HCT116 (cell line): ENCODE measurements around the gene RRAGD. TPM values are rescaled to one million over a fixed set of nuclear protein-coding genes. Genes with fewer than 3 reads are reported as not detected.
"Not testable (repeated sequence)": the region's sequence is repeated elsewhere in the genome, so short reads cannot be mapped to it uniquely, and the experiment has no call there.

Experiments
- ATAC-seq: fragments of 200-7000 bp; cut with Tn5 transposase; 2 replicates; pipeline ENCODE4 v1.9.1; 2020; ENCODE audit warnings: mild to moderate bottlenecking, moderate library complexity
- BruUV-seq: library from RNA; stranded (reverse); fragments of 400-500 nt; replicated peaks from 2 replicates; lab custom pipeline; 2021; lab: Mats Ljungman, UMichigan
- CTCF ChIA-PET: fragments of 300-600 bp; sonication (Branson Sonifier 250); formaldehyde crosslinking; loops from one replicate; lab custom pipeline; 2021; ENCODE audit warnings: antibody characterized with exemption; lab: Charles Lee
- POLR2A ChIA-PET: fragments of 300-600, 350-600 bp; sonication (Branson Sonifier 250); formaldehyde crosslinking; loops from one replicate; lab custom pipeline; 2021; ENCODE audit warnings: antibody characterized with exemption; lab: Charles Lee
- RAD21 ChIA-PET, 2 experiments: fragments of 300-600 bp; sonication (Branson Sonifier 250); formaldehyde crosslinking; loops; one replicate each; lab custom pipeline; 2023; ENCODE audit warnings: low total read pairs in 2 of 2; ENCODE audit not compliant: uncharacterized antibody in 2 of 2, unreplicated experiment in 2 of 2, low non-redundant PET in 1 of 2; lab: Charles Lee
- DNase-seq: peaks from one replicate; pipeline ENCODE4 v3.0.0-alpha.2; 2010; ENCODE audit warnings: low read depth, low spot score
- H2AFZ ChIP-seq: fragments of 200-600 bp; shearing (Covaris generic), sonication (generic); 2 replicates; pipeline ENCODE4 v1.6.1; 2017; ENCODE audit warnings: low read depth, mixed run types, mixed read lengths, antibody characterized with exemption, low read length; ENCODE audit not compliant: poor library complexity, severe bottlenecking
- H3K27ac ChIP-seq: 2 replicates; pipeline ENCODE4 v1.5.1; 2012; ENCODE audit warnings: low read depth, low read length
- H3K27me3 ChIP-seq: fragments of 200-600 bp; sonication (generic); 2 replicates; pipeline ENCODE4 v1.6.1; 2016; ENCODE audit warnings: mixed run types, low read length, mixed read lengths; ENCODE audit not compliant: insufficient read depth
- H3K36me3 ChIP-seq, 2 experiments: fragments of 200-500 bp in 1 of 2; fragments of 200-600 bp in 1 of 2; sonication (Bioruptor generic) in 1 of 2; sonication (generic) in 1 of 2; 2 replicates each; pipeline versions ENCODE4 v1.5.1 to v1.6.1; 2014 to 2016; ENCODE audit warnings: low read length in 2 of 2, inconsistent platforms in 1 of 2, mixed read lengths in 1 of 2, mixed run types in 1 of 2; ENCODE audit not compliant: insufficient read depth in 2 of 2, control insufficient read depth in 1 of 2
- H3K4me1 ChIP-seq, 2 experiments: fragments of 200-600 bp in 1 of 2; sonication (generic) in 1 of 2; 2 replicates each; pipeline versions ENCODE4 v1.5.1 to v1.6.1; 2012 to 2017; ENCODE audit warnings: low read length in 2 of 2, inconsistent platforms in 1 of 2, mild to moderate bottlenecking in 1 of 2, mixed read lengths in 1 of 2, mixed run types in 1 of 2, moderate library complexity in 1 of 2; ENCODE audit not compliant: insufficient read depth in 2 of 2, control insufficient read depth in 1 of 2
- H3K4me2 ChIP-seq: fragments of 200-600 bp; sonication (generic); 2 replicates; pipeline ENCODE4 v1.6.1; 2017; ENCODE audit warnings: mixed run types, low read length, mixed read lengths
- H3K4me3 ChIP-seq, 2 experiments: fragments of 200-600 bp in 1 of 2; sonication (generic) in 1 of 2; replicated peaks in 1 of 2; 2 replicates each; pipeline ENCODE4 v1.5.1; 2011 to 2016; ENCODE audit warnings: low read length in 2 of 2, control low read depth in 1 of 2, low read depth in 1 of 2, mild to moderate bottlenecking in 1 of 2, mixed read lengths in 1 of 2, mixed run types in 1 of 2
- H3K79me2 ChIP-seq: fragments of 200-600 bp; sonication (generic); 2 replicates; pipeline ENCODE4 v1.6.1; 2017; ENCODE audit warnings: mild to moderate bottlenecking, mixed run types, low read length, moderate library complexity, mixed read lengths; ENCODE audit not compliant: insufficient read depth
- H3K9ac ChIP-seq: fragments of 200-600 bp; sonication (generic); 2 replicates; pipeline ENCODE4 v1.6.1; 2016; ENCODE audit warnings: low read length, mixed read lengths
- H3K9me2 ChIP-seq: fragments of 200-600 bp; sonication (generic), shearing (Covaris generic); 2 replicates; pipeline ENCODE4 v1.6.1; 2017; ENCODE audit warnings: mixed run types, mild to moderate bottlenecking, moderate library complexity; ENCODE audit not compliant: insufficient read depth
- H3K9me3 ChIP-seq, 2 experiments: fragments of 200-500 bp in 1 of 2; fragments of 200-600 bp in 1 of 2; sonication (Bioruptor generic) in 1 of 2; sonication (generic) in 1 of 2; 2 replicates each; pipeline ENCODE4 v1.6.1; 2014 to 2017; ENCODE audit warnings: low read length in 2 of 2, mixed read lengths in 2 of 2, inconsistent platforms in 1 of 2, low read depth in 1 of 2, mild to moderate bottlenecking in 1 of 2, mixed run types in 1 of 2, moderate library complexity in 1 of 2; ENCODE audit not compliant: control insufficient read depth in 1 of 2, insufficient read depth in 1 of 2
- H4K20me1 ChIP-seq: fragments of 200-600 bp; sonication (generic), shearing (Covaris generic); 2 replicates; pipeline ENCODE4 v1.6.1; 2017; ENCODE audit warnings: mixed run types, mild to moderate bottlenecking, moderate library complexity; ENCODE audit not compliant: insufficient read depth
- CBX3 ChIP-seq: IDR thresholded peaks from 2 replicates; pipeline ENCODE4 v1.6.1; 2012; ENCODE audit warnings: low read depth
- CEBPB ChIP-seq: IDR thresholded peaks from 2 replicates; pipeline ENCODE4 v1.6.1; 2012; ENCODE audit warnings: low read depth
- FOSL1 ChIP-seq: IDR thresholded peaks from 2 replicates; pipeline ENCODE4 v1.6.1; 2012; ENCODE audit warnings: low read depth
- POLR2A ChIP-seq: IDR thresholded peaks from 2 replicates; pipeline ENCODE4 v1.7.0; 2011; ENCODE audit warnings: borderline replicate concordance; ENCODE audit not compliant: insufficient read depth, insufficient read length; ENCODE audit errors: extremely low read depth
- POLR2AphosphoS5 ChIP-seq: IDR thresholded peaks from 2 replicates; pipeline ENCODE4 v1.6.1; 2011; ENCODE audit warnings: mild to moderate bottlenecking, low read depth, low read length, moderate library complexity
- RAD21 ChIP-seq: IDR thresholded peaks from 2 replicates; pipeline ENCODE4 v1.6.1; 2012; ENCODE audit warnings: low read depth, mild to moderate bottlenecking
- SRF ChIP-seq: IDR thresholded peaks from 2 replicates; pipeline ENCODE4 v1.6.1; 2012; ENCODE audit warnings: low read depth
- ZBTB33 ChIP-seq: IDR thresholded peaks from 2 replicates; pipeline ENCODE4 v1.6.1; 2011; ENCODE audit warnings: mild to moderate bottlenecking, low read length, moderate library complexity; ENCODE audit not compliant: insufficient replicate concordance; ENCODE audit errors: extremely low read depth
- ZFX ChIP-seq: fragments of 450-650 bp; IDR thresholded peaks from 2 replicates; pipeline ENCODE4 v1.6.1; 2017
- ZNF274 ChIP-seq: fragments of 200-500 bp; sonication (Bioruptor generic); IDR thresholded peaks from 2 replicates; pipeline ENCODE4 v1.6.1; 2014; ENCODE audit warnings: mild to moderate bottlenecking, low read depth, low read length, inconsistent platforms
- intact Hi-C: fragments of 100-400 bp; cut with micrococcal nuclease; formaldehyde crosslinking; loops from 2 replicates; pipeline ENCODE4 v1.10.0; 2022
- total RNA-seq: library from RNA; stranded (reverse); gene quantifications from one replicate; pipeline ENCODE4 v1.2.1, GENCODE V29; 2021; ENCODE audit not compliant: unreplicated experiment
- TF ChIP-seq, protein P1 (sequence below), 3 experiments: fragments of 200-600 bp in 1 of 3; sonication (generic) in 1 of 3; IDR thresholded peaks in 2 of 3; conservative IDR thresholded peaks in 1 of 3; 2 replicates each; pipeline ENCODE4 v1.5.1; 2012 to 2017; ENCODE audit warnings: low read depth in 2 of 3, low read length in 2 of 3, antibody characterized with exemption in 1 of 3, borderline replicate concordance in 1 of 3, control low read depth in 1 of 3, mild to moderate bottlenecking in 1 of 3, mixed read lengths in 1 of 3, mixed run types in 1 of 3, moderate library complexity in 1 of 3; ENCODE audit not compliant: insufficient read depth in 1 of 3

The RRAGD gene
- total RNA-seq, 1 experiment from 2014 or later, result 15.9 TPM

- intact Hi-C loops, result no loop called here
- no peaks in the 10 kb centered on the region for H3K79me2 ChIP-seq
- DNase-seq (no peak), ATAC-seq (no peak)
- no peaks in the 10 kb centered on the region for H3K9me3 ChIP-seq
- H2AFZ ChIP-seq, result no peak overlapping the region
- H3K27me3 ChIP-seq, result no peaks in the 10 kb centered on the region
- no peak overlapping the region for H3K4me2 ChIP-seq
- TF ChIP-seq ZNF274 (no peak), RAD21 (no peak), CBX3 (no peak), FOSL1 (no peak), POLR2AphosphoS5 (no peak), POLR2A (no peak), CEBPB (no peak), ZBTB33 (no peak), SRF (no peak), ZFX (no peak)
- TF ChIP-seq, protein P1, sequence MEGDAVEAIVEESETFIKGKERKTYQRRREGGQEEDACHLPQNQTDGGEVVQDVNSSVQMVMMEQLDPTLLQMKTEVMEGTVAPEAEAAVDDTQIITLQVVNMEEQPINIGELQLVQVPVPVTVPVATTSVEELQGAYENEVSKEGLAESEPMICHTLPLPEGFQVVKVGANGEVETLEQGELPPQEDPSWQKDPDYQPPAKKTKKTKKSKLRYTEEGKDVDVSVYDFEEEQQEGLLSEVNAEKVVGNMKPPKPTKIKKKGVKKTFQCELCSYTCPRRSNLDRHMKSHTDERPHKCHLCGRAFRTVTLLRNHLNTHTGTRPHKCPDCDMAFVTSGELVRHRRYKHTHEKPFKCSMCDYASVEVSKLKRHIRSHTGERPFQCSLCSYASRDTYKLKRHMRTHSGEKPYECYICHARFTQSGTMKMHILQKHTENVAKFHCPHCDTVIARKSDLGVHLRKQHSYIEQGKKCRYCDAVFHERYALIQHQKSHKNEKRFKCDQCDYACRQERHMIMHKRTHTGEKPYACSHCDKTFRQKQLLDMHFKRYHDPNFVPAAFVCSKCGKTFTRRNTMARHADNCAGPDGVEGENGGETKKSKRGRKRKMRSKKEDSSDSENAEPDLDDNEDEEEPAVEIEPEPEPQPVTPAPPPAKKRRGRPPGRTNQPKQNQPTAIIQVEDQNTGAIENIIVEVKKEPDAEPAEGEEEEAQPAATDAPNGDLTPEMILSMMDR (IDR thresholded peaks at IDR 0.05 in 2 of 3, conservative IDR thresholded peaks at IDR 0.05 in 1 of 3; ENCODE audit: borderline replicate concordance in 1 of 3, insufficient read depth in 1 of 3, low read depth in 2 of 3, low read length in 2 of 3), result no peak
- BruUV-seq, result no TSS peak
- ChIA-PET RAD21 (no interaction called here), POLR2A (no interaction called here), CTCF (no interaction called here)
- H3K9ac ChIP-seq, result no peak overlapping the region
- H3K9me2 ChIP-seq, result no peaks in the 10 kb centered on the region
- no peaks in the 10 kb centered on the region for H3K36me3 ChIP-seq
- no peaks in the 10 kb centered on the region for H3K4me1 ChIP-seq
- H3K27ac ChIP-seq, result no peak overlapping the region
- H3K4me3 ChIP-seq, result no peak overlapping the region
- H4K20me1 ChIP-seq, result no peaks in the 10 kb centered on the region
These were observed 13.1 kb downstream of the RRAGD start for GRCh38 chr6:89398762-89399525.

DNA sequence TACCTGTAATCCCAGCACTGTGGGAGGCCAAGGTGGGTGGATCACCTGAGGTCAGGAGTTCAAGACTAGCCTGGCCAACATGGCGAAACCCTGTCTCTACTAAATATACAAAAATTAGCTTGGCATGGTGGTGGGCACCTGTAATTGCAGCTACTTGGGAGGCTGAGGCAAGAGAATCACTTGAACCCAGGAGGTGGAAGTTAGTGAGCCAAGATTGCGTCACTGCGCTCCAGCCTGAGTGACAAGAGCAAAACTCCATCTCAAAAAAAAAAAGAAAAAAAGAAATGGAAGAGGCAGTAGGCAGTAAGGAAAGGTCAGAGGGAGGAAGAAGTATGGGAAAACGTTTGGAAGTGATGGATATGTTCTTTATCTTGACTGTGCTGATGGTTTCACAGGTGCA is 14.2 kb downstream of the RRAGD start:
- RAD21 ChIA-PET, H3K36me3 ChIP-seq, ATAC-seq, H3K4me1 ChIP-seq, DNase-seq, H3K27me3 ChIP-seq, H3K9me3 ChIP-seq, intact Hi-C loops, H2AFZ ChIP-seq, H3K4me2 ChIP-seq, H3K4me3 ChIP-seq, POLR2A ChIA-PET, H3K79me2 ChIP-seq, H4K20me1 ChIP-seq, H3K9me2 ChIP-seq, H3K9ac ChIP-seq, H3K27ac ChIP-seq, BruUV-seq: not testable (repeated sequence)
- CTCF ChIA-PET, result interaction anchor here (0.7 to 0.8 kb wide), 2 partner anchors 26 to 234 kb away, joined by 3 to 4 read pairs; no protein-coding TSS in a partner anchor
